Left cardiac atrium (tissue), 4 donors: ENCODE data around the gene GPHN. TPM values are rescaled to one million over a fixed set of nuclear protein-coding genes. Genes with fewer than 3 reads are reported as not detected.
"Not testable (repeated sequence)": the region's sequence is repeated elsewhere in the genome, so short reads cannot be mapped to it uniquely, and the experiment has no call there.

Experiments used
- ATAC-seq, 2 donors: fragments of 200-7000 bp; cut with Tn5 transposase; one replicate each; pipeline ENCODE4 v1.9.1; 2020; ENCODE audit warnings: mild to moderate bottlenecking in 2 of 2, moderate library complexity in 2 of 2
- DNase-seq: peaks from one replicate; pipeline ENCODE4 v3.0.0-alpha.2; 2020
- intact Hi-C, 2 donors: fragments of 100-400 bp; cut with DNase I; formaldehyde crosslinking; loops; one replicate each; pipeline versions ENCODE4 v1.14.1 to v1.15.1; 2022 to 2023
- total RNA-seq, 2 donors: library from RNA; stranded (reverse); fragmentation: NEBNext Ultra II Directional; extraction: Animal tissue kit (Norgen Biotek cat#: 25700); gene quantifications; one replicate each; pipeline ENCODE4 v1.2.1, GENCODE V29; 2021
- donor health status: DM: no; HTN: yes; CAD: no.
- donor health status: DM: no; HTN: yes; CAD: no; lungs with severe emphysema.
- donor health status: DM: yes; HTN: yes; CAD: no.
- donor health status: Dilated cardiomyopathy.

The GPHN gene
- total RNA-seq, 2 donors from 2014 or later, result 19.9 to 27.8 TPM

DNA sequence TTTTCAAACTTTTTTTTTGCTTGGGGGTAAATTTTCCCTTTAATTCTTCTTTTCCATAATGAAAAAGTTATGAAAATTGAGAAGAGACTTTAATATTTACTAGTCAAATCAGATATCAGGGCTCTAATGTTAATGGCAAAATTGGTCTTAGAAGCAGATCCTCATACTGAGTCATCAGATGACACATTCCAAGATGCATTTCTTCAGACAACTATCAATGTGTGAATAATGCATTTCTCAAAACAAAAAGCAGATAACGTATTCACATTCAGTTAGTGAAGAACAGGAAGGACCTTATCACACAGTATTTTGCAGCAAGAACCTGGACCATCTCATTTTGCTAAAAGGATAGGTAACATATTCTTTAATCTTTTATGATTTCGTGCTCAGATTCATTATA is 130.7 kb downstream of the GPHN start:
- DNase-seq (no peak), ATAC-seq (no peak)
- intact Hi-C loops, result no loop called here

DNA sequence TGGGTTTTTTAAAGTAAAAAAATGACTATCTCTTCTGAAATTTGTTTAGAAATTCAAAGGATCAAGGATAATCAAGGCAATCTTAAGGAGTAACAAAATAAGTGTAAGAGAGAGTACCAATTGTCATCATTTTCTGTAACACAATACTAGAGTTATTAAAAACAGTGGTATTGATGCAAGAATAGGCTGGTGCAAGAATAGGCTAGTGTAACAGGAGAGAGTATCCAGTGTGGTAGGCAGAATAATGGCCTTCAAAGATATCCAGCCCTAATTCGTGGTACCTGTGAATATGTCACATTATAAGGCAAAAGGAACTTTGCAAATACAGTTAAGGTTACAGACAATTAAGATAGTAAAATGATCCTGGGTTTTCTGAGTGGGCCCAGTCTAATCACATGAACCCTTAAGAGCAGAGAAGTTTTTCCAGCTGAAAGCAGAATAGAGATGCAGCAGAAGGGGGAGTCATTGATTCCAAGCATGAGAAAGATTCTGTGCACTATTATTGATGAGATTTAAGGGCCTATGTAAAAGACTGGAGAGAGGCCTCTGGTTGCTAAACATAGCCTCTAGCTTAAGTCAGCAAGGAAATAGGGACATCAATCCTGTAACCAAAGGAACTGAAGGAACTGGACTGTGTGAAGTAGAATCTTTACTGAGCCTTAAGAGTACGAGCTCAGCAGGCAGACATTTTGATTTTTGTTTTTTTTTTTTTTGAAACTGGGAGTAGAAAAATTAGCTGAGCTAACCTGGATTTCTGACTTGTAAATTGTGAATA is 134.1 kb downstream of the GPHN start:
- intact Hi-C loops, result no loop called here
- no peak for ATAC-seq
- DNase-seq, result no peak

DNA sequence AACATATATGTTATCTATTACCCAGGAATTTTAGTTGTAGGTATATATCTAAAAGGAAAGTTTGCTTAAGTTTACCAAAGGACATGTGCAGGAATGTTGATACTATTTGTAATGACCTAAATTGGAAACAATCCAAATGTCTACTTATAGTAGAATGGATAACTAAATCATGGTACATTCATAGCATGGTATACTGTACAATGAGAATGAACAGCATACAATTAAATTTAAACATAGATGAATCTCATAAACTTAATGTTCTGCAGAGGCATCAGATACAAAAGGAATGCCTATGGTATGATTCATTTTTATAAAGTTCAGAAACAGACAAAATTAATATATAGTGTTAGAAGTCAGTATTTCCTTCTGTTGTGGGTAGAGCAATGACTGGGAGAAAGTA is 135.4 kb downstream of the GPHN start:
- no peak for ATAC-seq
- no peak for DNase-seq
- intact Hi-C loops, result no loop called here

DNA sequence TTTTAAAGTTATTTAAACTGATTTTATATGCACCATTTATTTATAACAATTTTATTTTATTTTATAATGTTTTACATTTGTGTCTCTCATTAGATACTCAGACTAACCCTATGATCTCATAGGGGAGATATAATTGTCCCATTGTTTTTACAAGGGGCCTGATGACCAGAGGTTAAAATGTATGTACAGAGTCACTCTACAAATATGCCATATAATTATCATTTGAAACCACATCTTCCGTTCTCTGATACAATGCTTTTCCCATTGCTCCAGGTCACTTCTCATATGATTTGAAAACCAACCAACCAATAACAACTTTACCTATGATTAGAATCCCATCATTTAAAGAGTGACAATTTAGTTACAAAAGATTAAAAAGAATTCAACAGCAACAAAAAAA is 137.8 kb downstream of the GPHN start:
- intact Hi-C loops, result no loop called here
- no peak for DNase-seq
- ATAC-seq, result no peak

DNA sequence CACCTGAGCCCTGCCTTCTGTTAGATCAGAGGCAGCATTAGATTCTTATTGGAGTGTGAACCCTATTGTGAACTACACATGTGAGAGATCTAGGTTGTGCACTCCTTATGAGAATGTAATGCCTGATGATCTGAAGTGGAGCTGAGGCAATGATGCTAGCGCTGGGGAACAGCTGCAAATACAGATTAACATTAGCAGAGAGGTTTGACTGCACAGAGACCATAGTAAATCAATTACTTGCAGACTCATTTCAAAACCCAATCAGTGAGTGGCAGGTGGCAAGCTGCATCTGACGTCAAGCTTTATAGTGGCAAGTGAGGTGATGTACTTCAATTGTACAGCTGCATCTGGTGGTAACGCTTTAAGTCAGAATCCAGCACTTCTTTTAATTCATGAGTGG is 141.6 kb downstream of the GPHN start:
- intact Hi-C loops, result no loop called here
- ATAC-seq (no peak), DNase-seq (no peak)

DNA sequence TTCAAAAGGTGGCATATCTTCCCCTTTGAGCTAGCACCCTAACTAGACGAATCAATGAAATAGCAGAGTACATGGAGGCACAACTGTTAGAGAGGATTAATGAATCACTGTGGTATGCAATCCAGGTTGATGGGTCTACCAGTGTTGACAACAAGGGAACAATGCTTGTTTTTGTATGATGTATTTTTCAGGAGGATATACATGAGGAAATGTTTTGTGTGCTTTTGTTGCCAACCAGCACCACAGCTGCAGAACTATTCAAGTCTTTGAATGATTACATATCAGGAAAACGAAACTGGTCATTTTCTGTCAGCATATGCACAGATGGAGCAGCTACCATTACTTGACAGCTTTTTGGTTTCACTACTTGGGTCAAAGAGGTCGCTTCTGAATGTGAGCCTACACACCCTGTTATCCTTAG is 142.6 kb downstream of the GPHN start:
- DNase-seq (no peak), ATAC-seq (no peak)
- intact Hi-C loops, result no loop called here

DNA sequence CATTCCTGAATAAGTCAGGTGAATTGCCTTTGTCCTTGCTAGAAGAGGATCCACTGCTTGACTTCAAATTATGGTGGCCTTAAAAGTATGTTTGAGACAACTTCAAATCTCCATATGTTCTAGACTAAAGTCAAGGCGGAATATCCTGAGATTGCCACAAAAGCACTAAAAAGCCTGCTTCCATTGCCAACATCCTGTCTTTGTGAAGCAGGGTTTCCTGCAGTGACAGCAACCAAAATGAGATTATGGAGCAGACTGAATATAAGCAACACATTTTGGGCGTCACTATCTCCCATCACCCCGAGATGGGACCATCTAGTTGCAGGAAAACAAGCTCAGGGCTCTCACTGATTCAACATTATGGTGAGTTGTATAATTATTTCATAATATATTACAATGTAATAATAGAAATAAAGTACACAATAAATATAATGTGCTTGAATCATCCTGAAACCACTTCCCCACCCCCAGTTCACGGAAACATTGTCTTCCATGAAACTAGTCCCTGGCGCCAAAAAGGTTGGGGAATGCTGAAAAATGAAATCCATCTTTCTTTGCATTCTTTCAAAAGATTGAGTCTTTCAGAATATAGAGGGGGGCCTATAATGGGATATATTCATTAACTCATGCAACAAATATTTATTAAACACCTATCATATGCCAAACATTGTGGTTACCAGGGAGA is 143.7 kb downstream of the GPHN start:
- DNase-seq (no peak), ATAC-seq (no peak)
- intact Hi-C loops, result no loop called here

DNA sequence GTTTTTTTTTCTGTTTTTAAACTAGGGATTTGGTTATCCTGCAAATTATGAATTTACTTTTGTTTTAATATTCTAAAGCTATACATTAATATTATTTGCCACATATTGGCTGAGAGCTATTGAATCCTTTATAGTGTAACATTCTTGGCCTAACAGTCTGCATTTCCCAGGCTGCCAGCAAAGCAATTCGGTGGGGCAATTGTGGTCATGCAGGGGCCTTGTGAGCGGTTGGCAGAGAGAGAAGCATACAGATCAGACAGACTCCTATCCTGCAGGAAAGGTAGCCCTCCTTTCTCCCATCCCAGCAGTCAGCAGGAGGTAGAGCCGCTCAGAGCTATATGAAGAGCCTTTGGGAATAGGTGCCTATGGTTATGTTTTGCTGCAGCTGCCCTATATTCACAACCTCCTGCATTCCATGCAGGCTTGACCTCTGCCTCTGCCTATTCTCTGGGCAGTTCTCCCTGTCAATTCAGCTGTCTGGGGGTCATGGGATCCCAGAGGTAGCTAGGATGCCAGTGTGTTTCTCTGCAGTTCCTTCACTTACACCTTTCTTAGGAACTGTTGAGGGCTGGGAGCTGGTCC is 144.7 kb downstream of the GPHN start:
- no peak for DNase-seq
- no peak for ATAC-seq
- intact Hi-C loops, result no loop called here

DNA sequence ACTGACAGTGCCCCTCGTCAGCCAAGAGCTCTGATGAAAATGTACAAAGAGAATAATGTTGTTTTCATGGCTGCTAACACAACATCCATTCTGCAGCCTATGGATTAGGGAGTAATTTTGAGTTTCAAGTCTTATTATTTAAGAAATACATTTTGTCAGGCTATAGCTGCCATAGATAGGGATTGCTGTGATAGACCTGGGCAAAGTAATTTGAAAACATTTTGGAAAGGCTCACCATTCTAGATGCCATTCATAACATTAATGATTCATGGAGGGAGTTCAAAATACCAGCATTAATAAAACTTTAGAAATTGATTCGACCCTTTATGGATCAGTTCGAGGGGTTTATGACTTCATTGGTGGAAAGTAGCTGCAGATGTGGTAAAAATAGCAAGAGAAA is 149.8 kb downstream of the GPHN start:
- DNase-seq (no peak), ATAC-seq (no peak)
- intact Hi-C loops, result no loop called here

DNA sequence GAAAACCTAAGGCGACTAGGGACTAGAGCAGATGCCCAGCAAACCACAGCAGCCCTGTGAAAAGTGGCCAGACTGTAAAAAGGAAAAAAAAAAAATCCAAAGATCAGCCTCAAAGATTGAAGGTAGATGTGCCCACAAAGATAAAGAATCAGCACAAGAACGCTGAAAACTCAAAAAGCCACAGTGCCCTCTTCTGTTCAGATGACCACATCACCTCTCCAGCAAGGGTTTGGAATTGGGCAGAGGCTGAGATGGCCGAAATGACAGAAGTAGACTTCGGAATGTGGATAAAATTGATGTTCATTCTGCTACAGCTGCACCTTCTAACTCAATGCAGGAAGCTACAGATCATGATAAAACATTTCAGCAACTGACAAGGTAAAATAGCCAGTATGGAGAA is 154.4 kb downstream of the GPHN start:
- no peak for DNase-seq
- intact Hi-C loops, result loop anchor here in 1 of 2 donors (10.0 kb wide), 1 partner anchor 168 kb away; no protein-coding TSS in a partner anchor
- ATAC-seq, result no peak

DNA sequence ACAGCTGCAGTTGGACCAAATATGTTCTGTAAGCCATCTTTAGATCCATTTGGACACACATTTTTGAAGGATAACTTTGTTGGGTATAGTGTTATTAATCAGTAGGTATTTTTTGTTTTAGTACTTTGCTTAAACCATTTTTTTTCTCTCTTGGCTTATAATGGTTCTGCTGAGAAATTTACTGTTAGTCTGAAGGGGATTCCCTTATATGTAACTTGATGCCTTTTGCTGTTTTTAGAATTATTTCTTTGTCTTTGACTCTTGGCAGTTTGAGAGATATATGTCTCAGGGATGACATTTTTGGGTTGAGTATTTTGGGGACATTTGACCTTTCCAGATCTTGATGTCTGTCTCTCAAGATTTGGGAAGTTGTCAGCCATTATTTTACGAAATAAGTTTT is 169.8 kb downstream of the GPHN start:
- ATAC-seq, result no peak
- no peak for DNase-seq
- intact Hi-C loops, result no loop called here

DNA sequence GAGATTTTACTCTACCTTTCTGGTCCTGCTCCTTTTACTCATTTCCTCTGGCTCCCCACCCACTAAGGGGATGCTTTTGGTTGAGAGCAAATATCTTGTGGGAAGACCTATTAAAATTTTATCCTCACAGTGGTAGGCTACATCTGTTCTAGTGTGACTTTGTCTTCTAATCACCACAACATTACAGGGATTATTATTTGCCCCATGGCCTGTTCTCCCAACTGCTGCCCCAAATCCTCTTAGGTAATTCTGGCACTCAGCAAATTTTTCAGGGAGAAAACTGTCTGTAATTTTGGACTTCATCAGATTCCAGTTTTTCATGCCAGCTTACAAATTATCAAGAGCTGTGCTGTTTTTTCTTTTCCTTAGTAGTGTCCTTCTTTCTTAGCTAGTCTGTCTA is 172.3 kb downstream of the GPHN start:
- ATAC-seq (no peak), DNase-seq (no peak)
- intact Hi-C loops, result no loop called here

DNA sequence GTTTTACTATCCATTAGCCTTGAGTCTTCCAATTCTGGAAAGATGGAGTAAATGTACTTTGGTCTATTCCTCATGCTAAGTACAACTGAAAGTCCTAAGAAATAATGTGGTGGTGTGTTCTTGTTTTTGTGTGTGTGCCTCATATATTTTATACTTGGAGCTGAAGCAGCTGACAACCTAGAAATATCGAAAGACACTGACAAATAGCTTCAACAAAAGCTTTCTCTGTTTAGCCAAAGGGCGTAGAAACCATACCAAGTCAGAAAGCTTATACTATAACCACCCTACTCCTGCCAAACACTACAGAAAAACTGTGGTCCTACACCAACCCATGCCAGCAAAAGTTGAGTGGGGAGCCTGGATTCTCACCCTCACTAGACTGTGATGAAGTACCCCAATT is 188.4 kb downstream of the GPHN start:
- intact Hi-C loops, result no loop called here
- DNase-seq (no peak), ATAC-seq (no peak)

DNA sequence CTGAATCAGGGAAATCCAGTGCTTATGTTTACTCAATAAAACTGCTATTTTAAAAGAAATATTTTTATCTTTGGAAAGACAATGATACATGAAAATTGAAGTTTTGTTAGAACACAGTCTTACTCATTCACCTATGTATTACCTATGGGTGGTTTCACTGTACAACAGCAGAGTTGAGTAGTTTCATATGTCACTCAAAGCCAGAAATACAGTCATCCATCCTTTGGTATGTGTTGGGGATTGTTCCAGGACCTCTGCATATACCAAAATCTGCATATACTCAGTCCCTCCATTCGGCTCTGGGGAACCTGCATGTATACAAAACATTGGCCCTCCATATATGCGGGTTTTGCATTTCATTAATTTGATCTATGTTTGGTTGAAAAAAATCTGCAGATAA is 190.6 kb downstream of the GPHN start:
- no peak for DNase-seq
- intact Hi-C loops, result no loop called here
- no peak for ATAC-seq

DNA sequence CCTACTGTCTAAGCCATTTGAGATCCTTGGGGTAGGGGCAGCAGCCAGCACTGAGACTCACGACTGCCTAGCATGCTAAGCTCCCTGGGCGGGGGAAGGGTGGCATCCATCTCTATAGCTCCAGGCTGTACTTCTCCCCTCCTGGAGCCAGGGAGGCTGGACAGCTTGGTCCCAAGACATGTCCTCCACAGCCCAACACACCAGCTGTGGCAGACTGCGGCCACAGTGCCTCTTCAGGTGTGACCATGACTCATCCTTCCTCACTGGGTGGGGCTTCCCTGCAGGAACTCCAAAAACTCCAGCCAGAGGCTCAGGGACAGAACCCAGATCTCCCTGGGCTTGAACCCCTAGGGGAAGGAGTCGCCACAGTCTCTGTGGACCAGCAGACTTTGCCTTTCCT is 193.9 kb downstream of the GPHN start:
- DNase-seq (no peak), ATAC-seq (no peak)
- intact Hi-C loops, result no loop called here

DNA sequence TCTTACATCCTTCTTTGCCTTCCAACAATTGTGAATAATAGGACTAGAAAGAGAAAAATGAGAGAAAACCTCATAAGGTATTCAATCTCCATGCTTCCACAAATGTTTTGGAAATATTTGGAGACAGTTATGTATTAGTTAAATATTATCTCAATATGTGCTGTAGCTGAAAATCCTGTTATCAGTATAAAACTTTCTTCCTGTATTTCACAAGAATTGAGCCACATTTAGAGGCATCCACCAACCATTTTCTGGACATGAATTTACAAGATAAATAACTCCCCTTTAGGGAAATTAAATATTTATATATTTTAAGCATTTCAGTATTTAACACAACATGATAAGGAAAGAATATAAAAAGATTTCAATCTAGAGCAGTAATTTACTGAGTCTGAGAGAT is 200.3 kb downstream of the GPHN start:
- intact Hi-C loops, result no loop called here
- ATAC-seq, result no peak
- no peak for DNase-seq

DNA sequence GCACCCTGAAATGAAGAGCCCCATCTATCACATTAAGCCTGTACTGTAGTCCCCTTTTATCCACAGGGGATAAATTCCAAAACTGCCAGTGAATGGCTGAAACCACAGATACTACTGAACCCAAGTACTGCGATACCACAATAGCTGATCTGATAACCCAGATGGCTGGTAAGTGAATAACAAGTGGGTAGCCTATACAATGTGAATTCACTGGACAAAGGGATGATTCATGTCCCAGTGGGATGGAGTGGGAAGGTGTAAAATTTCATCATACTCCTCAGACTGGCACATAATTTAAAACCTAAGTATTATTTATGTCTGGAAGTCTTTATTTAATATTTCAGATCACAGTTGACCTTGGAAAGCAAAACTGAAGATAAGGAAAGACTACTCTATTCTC is 201.3 kb downstream of the GPHN start:
- ATAC-seq (peak in 1 of 2 donors; percentile 18), DNase-seq (no peak)
- intact Hi-C loops, result no loop called here

DNA sequence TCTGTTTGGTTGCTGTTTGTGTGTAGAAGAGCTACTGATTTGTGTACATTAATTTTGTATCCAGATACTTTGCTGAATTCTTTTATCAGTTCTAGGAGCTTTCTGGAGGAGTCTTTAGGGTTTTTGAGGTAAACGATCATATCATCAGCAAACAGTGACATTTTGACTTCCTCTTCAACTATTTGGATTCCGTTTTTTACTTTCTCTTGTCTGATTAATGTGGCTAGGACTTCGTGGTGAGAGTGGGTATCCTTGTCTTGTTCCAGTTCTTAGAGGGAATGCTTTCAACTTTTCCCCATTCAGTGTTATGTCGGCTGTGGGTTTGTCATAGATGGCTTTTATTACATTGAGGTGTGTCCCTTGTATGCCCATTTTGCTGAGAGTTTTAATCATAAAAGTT is 206.3 kb downstream of the GPHN start:
- intact Hi-C loops, result not testable (repeated sequence)

DNA sequence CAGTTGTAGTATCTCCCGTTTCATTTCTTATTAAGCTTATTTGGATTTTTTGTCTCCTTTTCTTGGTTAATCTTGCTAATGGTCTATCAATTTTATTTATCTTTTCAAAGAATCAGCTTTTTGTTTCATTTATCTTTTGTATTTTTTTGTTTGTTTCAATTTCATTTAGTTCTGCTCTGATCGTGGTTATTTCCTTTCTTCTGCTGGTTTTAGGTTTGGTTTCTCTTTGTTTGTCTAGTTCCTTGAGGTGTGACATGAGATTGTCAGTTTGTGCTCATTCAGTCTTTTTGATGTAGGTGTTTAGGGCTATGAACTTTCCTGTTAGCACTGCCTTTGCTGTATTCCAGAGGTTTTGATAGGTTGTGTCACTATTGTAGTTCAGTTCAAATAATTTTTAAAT is 207.4 kb downstream of the GPHN start:
- intact Hi-C loops, result not testable (repeated sequence)

More for the DNA sequence above, 206.3 kb downstream of the GPHN start:
- DNase-seq, ATAC-seq: not testable (repeated sequence)

DNA sequence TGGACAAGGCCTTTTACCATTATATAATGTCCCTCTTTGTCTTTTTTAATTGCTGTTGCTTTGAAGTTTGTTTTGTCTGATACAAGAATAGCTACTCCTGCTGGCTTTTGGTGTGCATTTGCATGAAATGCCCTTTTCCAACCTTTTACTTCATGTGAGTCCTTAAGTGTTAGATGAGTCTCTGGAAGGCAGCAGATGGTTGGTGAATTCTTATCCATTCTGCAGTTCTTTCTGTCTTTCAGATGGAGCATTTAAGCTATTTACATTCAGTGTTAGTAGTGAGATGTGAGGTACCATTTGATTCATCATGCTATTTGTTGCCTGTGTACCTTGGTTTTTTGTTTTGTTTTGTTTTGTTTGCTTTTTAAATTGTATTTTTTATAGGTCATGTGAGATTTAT is 208.3 kb downstream of the GPHN start:
- DNase-seq (no peak), ATAC-seq (no peak)
- intact Hi-C loops, result no loop called here

More for the DNA sequence above, 207.4 kb downstream of the GPHN start:
- DNase-seq, ATAC-seq: not testable (repeated sequence)
